Stimulated activated effector memory CD8-positive, alpha-beta T cell treated with anti-CD3 and anti-CD28 coated beads, Interleukin-12 subunit alpha, Interleukin-12 subunit beta, amount 100 ng/mL, for 72 hours (primary cell): ENCODE measurements around the gene XDH.
A peak's percentile ranks its signal among the peaks of the same experiment; 100 is the strongest.

Experiments used
- ATAC-seq: fragments of 150-1000 bp; cut with Tn5 transposase; 2 replicates; pipeline ENCODE4 v1.10.0; 2021
- DNase-seq, 2 donors: peaks; one replicate each; pipeline ENCODE4 v3.0.0; 2021 to 2022; ENCODE audit warnings: low spot score in 2 of 2
- H3K27ac Mint-ChIP-seq: one replicate; pipeline ENCODE4 v1.8.0; 2022; ENCODE audit warnings: mild to moderate bottlenecking, mixed read lengths
- H3K36me3 Mint-ChIP-seq: one replicate; pipeline ENCODE4 v1.8.0; 2022; ENCODE audit warnings: mild to moderate bottlenecking, mixed read lengths
- H3K4me1 Mint-ChIP-seq: one replicate; pipeline ENCODE4 v1.8.0; 2022; ENCODE audit warnings: mixed read lengths
- H3K4me3 Mint-ChIP-seq: one replicate; pipeline ENCODE4 v1.8.0; 2022; ENCODE audit warnings: mild to moderate bottlenecking, mixed read lengths
- H3K9me3 Mint-ChIP-seq: one replicate; pipeline ENCODE4 v1.8.0; 2022; ENCODE audit warnings: mixed read lengths

Gene XDH

GRCh38 chr2:31304816-31305215, 109.7 kb downstream of the XDH start:
- DNase-seq (no peak), ATAC-seq (no peak)
- Mint-ChIP-seq H3K36me3 (no peaks in the 10 kb centered on the region), H3K4me1 (no peaks in the 10 kb centered on the region), H3K27ac (no peak overlapping the region), H3K4me3 (no peak overlapping the region), H3K9me3 (peaks cover 5% of the 10 kb centered on the region)

GRCh38 chr2:31302940-31303563, 111.5 kb downstream of the XDH start:
- ATAC-seq (no peak), DNase-seq (no peak)
- H3K27ac Mint-ChIP-seq: no peak overlapping the region
- H3K4me1 Mint-ChIP-seq: no peaks in the 10 kb centered on the region
- no peak overlapping the region for H3K4me3 Mint-ChIP-seq
- H3K36me3 Mint-ChIP-seq: no peaks in the 10 kb centered on the region
- H3K9me3 Mint-ChIP-seq: no peaks in the 10 kb centered on the region

- Mint-ChIP-seq H3K4me1 (peaks cover 6% of the 10 kb centered on the region), H3K27ac (no peak overlapping the region), H3K9me3 (no peaks in the 10 kb centered on the region), H3K4me3 (no peak overlapping the region), H3K36me3 (no peaks in the 10 kb centered on the region)
- ATAC-seq (no peak), DNase-seq (no peak)
Observed at GRCh38 chr2:31300309-31300708, 114.2 kb downstream of the XDH start.

- Mint-ChIP-seq H3K4me1 (peaks cover 6% of the 10 kb centered on the region), H3K9me3 (no peaks in the 10 kb centered on the region), H3K4me3 (no peak overlapping the region), H3K27ac (no peak overlapping the region), H3K36me3 (no peaks in the 10 kb centered on the region)
- DNase-seq: no peak
- ATAC-seq: no peak
Observed at GRCh38 chr2:31299547-31299946, 115.0 kb downstream of the XDH start.

GRCh38 chr2:31297751-31298150, 116.8 kb downstream of the XDH start:
- Mint-ChIP-seq H3K4me1 (peaks cover 6% of the 10 kb centered on the region), H3K27ac (no peak overlapping the region), H3K9me3 (no peaks in the 10 kb centered on the region), H3K4me3 (no peak overlapping the region), H3K36me3 (no peaks in the 10 kb centered on the region)
- DNase-seq: no peak
- ATAC-seq: peak; percentile 96

- Mint-ChIP-seq H3K9me3 (no peaks in the 10 kb centered on the region), H3K27ac (no peak overlapping the region)
- no peak for DNase-seq
Observed at GRCh38 chr2:31296641-31297287, 117.8 kb downstream of the XDH start.

GRCh38 chr2:31294196-31294595, 120.3 kb downstream of the XDH start:
- Mint-ChIP-seq H3K9me3 (no peaks in the 10 kb centered on the region), H3K36me3 (no peaks in the 10 kb centered on the region), H3K27ac (no peak overlapping the region), H3K4me3 (no peak overlapping the region), H3K4me1 (peaks cover 6% of the 10 kb centered on the region)
- DNase-seq: no peak
- no peak for ATAC-seq

More at GRCh38 chr2:31296641-31297287, 117.8 kb downstream of the XDH start:
- peaks cover 6% of the 10 kb centered on the region for H3K4me1 Mint-ChIP-seq
- ATAC-seq: no peak
- H3K36me3 Mint-ChIP-seq: no peaks in the 10 kb centered on the region
- no peak overlapping the region for H3K4me3 Mint-ChIP-seq

- no peak for DNase-seq
- ATAC-seq: no peak
- Mint-ChIP-seq H3K9me3 (no peaks in the 10 kb centered on the region), H3K36me3 (no peaks in the 10 kb centered on the region), H3K27ac (no peak overlapping the region), H3K4me1 (peaks cover 6% of the 10 kb centered on the region), H3K4me3 (no peak overlapping the region)
Observed at GRCh38 chr2:31287654-31288053, 126.9 kb downstream of the XDH start.

- ATAC-seq (no peak), DNase-seq (no peak)
- H3K4me1 Mint-ChIP-seq: peaks cover 6% of the 10 kb centered on the region
- H3K27ac Mint-ChIP-seq: no peak overlapping the region
- H3K4me3 Mint-ChIP-seq: no peak overlapping the region
- no peaks in the 10 kb centered on the region for H3K36me3 Mint-ChIP-seq
- no peaks in the 10 kb centered on the region for H3K9me3 Mint-ChIP-seq
Observed at GRCh38 chr2:31286961-31287550, 127.5 kb downstream of the XDH start.

- ATAC-seq (no peak), DNase-seq (no peak)
- peaks cover 6% of the 10 kb centered on the region for H3K4me1 Mint-ChIP-seq
- no peaks in the 10 kb centered on the region for H3K36me3 Mint-ChIP-seq
- no peaks in the 10 kb centered on the region for H3K9me3 Mint-ChIP-seq
- H3K4me3 Mint-ChIP-seq: no peak overlapping the region
- no peak overlapping the region for H3K27ac Mint-ChIP-seq
Observed at GRCh38 chr2:31286230-31286629, 128.3 kb downstream of the XDH start.
